GM19099 (cell line): ENCODE data around the gene RPUSD2.
A peak's percentile ranks its signal among the peaks of the same experiment; 100 is the strongest.

ENCODE experiments used
- POLR2A ChIP-seq: IDR thresholded peaks from 3 replicates; pipeline ENCODE4 v1.6.1; 2011; ENCODE audit warnings: low read depth; ENCODE audit not compliant: insufficient read length; ENCODE audit errors: extremely low read depth

The RPUSD2 gene

GRCh38 chr15:40554161-40554525, 15.0 kb upstream of the RPUSD2 start:
- TF ChIP-seq POLR2A, result no peak

GRCh38 chr15:40555876-40556275, 13.2 kb upstream of the RPUSD2 start:
- TF ChIP-seq POLR2A, result no peak

- TF ChIP-seq POLR2A, result no peak
These were observed 10.0 kb upstream of the RPUSD2 start for GRCh38 chr15:40558952-40559742.

- TF ChIP-seq POLR2A, result no peak
These were observed 6.4 kb upstream of the RPUSD2 start for GRCh38 chr15:40562691-40563090.

- no peak for TF ChIP-seq POLR2A
These were observed 5.7 kb upstream of the RPUSD2 start for GRCh38 chr15:40563426-40563825.

- peak; percentile 93 for TF ChIP-seq POLR2A
These were observed 4.3 kb upstream of the RPUSD2 start, which contains the start of gene CCDC32 for GRCh38 chr15:40564591-40565332. TSS of gene CCDC32 (minus strand) at chr15:40565042. CDS start at chr15:40563015, 2,027 bp downstream.

GRCh38 chr15:40565333-40566238, 3.5 kb upstream of the RPUSD2 start:
- TF ChIP-seq POLR2A, result no peak

GRCh38 chr15:40567111-40567510, 2.0 kb upstream of the RPUSD2 start:
- TF ChIP-seq POLR2A, result no peak

- no peak for TF ChIP-seq POLR2A
These were observed 6.0 kb downstream of the RPUSD2 start for GRCh38 chr15:40575113-40575512.

- TF ChIP-seq POLR2A, result no peak
These were observed 9.8 kb downstream of the RPUSD2 start for GRCh38 chr15:40578892-40579291.

GRCh38 chr15:40582726-40583246, 13.7 kb downstream of the RPUSD2 start:
- no peak for TF ChIP-seq POLR2A

GRCh38 chr15:40584191-40584590, 15.1 kb downstream of the RPUSD2 start:
- TF ChIP-seq POLR2A, result no peak

- no peak for TF ChIP-seq POLR2A
These were observed 21.6 kb downstream of the RPUSD2 start for GRCh38 chr15:40590667-40591050.

- TF ChIP-seq POLR2A, result no peak
These were observed 22.3 kb downstream of the RPUSD2 start for GRCh38 chr15:40591389-40591788.

GRCh38 chr15:40593165-40593564, 24.1 kb downstream of the RPUSD2 start:
- no peak for TF ChIP-seq POLR2A

GRCh38 chr15:40593588-40594428, 24.7 kb downstream of the RPUSD2 start, which contains the start of gene KNL1:
TSS of gene KNL1 (plus strand) at chr15:40594249. CDS start at chr15:40602932, 8,683 bp downstream.
- peak; percentile 68 for TF ChIP-seq POLR2A
